GM23338 (cell line): ENCODE measurements around the gene MBD5. TPM values are rescaled to one million over a fixed set of nuclear protein-coding genes. Genes with fewer than 3 reads are reported as not detected.

Experiments used
- ATAC-seq: fragments of 200-7000 bp; cut with Tn5 transposase; 3 replicates; pipeline ENCODE4 v1.9.1; 2020
- DNase-seq: peaks from one replicate; pipeline ENCODE4 v3.0.0-alpha.2; 2015; ENCODE audit warnings: low spot score
- H2AFZ ChIP-seq: fragments of 200-600 bp; sonication (generic); 2 replicates; pipeline ENCODE4 v1.8.0; 2016; ENCODE audit warnings: antibody characterized with exemption, mild to moderate bottlenecking, moderate library complexity
- H3F3A ChIP-seq: fragments of 200-600 bp; sonication (generic); replicated peaks from 2 replicates; pipeline ENCODE4 v1.8.0; 2017; ENCODE audit warnings: antibody characterized with exemption, mixed run types, low read depth
- H3K27ac ChIP-seq: fragments of 200-600 bp; sonication (generic); 2 replicates; pipeline ENCODE4 v1.6.1; 2016; ENCODE audit warnings: low read depth
- H3K27me3 ChIP-seq: fragments of 200-600 bp; sonication (generic); 2 replicates; pipeline ENCODE4 v1.8.0; 2016; ENCODE audit warnings: mild to moderate bottlenecking, mixed run types, moderate library complexity; ENCODE audit not compliant: insufficient read depth
- H3K36me3 ChIP-seq: fragments of 200-600 bp; sonication (generic); 2 replicates; pipeline ENCODE4 v1.8.0; 2016; ENCODE audit warnings: mild to moderate bottlenecking; ENCODE audit not compliant: insufficient read depth
- H3K4me1 ChIP-seq: fragments of 200-600 bp; sonication (generic); 2 replicates; pipeline ENCODE4 v1.8.0; 2016; ENCODE audit warnings: mild to moderate bottlenecking, moderate library complexity; ENCODE audit not compliant: insufficient read depth
- H3K4me2 ChIP-seq: fragments of 200-600 bp; sonication (generic); 2 replicates; pipeline ENCODE4 v1.7.1; 2017; ENCODE audit warnings: mixed run types
- H3K4me3 ChIP-seq: fragments of 200-600 bp; sonication (generic); 2 replicates; pipeline ENCODE4 v1.6.1; 2016; ENCODE audit warnings: mixed run types
- H3K79me2 ChIP-seq: fragments of 200-600 bp; sonication (generic); replicated peaks from 2 replicates; pipeline ENCODE4 v1.8.0; 2017; ENCODE audit warnings: mild to moderate bottlenecking; ENCODE audit not compliant: insufficient read depth
- H3K9me2 ChIP-seq: fragments of 200-600 bp; sonication (generic); 2 replicates; pipeline ENCODE4 v1.8.0; 2017; ENCODE audit not compliant: insufficient read depth
- H4K20me1 ChIP-seq: fragments of 200-600 bp; sonication (generic); replicated peaks from 2 replicates; pipeline ENCODE4 v1.8.0; 2017; ENCODE audit warnings: mild to moderate bottlenecking; ENCODE audit not compliant: insufficient read depth
- H3K27ac Mint-ChIP-seq: 2 replicates; pipeline ENCODE4 v1.8.0; 2020; ENCODE audit warnings: inconsistent platforms, mild to moderate bottlenecking, moderate library complexity, mixed read lengths
- H3K27me3 Mint-ChIP-seq: 3 replicates; pipeline ENCODE4 v1.8.0; 2022; ENCODE audit warnings: low read depth, mild to moderate bottlenecking, moderate library complexity, mixed read lengths, inconsistent platforms; ENCODE audit not compliant: insufficient read depth, poor library complexity
- H3K36me3 Mint-ChIP-seq: 3 replicates; pipeline ENCODE4 v1.8.0; 2021; ENCODE audit warnings: low read depth, mild to moderate bottlenecking, inconsistent platforms, moderate library complexity, mixed read lengths
- H3K4me1 Mint-ChIP-seq: 3 replicates; pipeline ENCODE4 v1.8.0; 2020; ENCODE audit warnings: mild to moderate bottlenecking, inconsistent platforms, mixed read lengths
- H3K4me3 Mint-ChIP-seq: 3 replicates; pipeline ENCODE4 v1.8.0; 2021; ENCODE audit warnings: moderate library complexity, mild to moderate bottlenecking, inconsistent platforms, mixed read lengths
- H3K9me3 Mint-ChIP-seq: 3 replicates; pipeline ENCODE4 v1.8.0; 2020; ENCODE audit warnings: moderate library complexity, mild to moderate bottlenecking, inconsistent platforms, mixed read lengths
- CREB1 ChIP-seq: fragments of 250-450 bp; sonication (Bioruptor Pico); IDR thresholded peaks from 2 replicates; pipeline ENCODE4 v1.5.0; 2020; ENCODE audit warnings: low read depth, mild to moderate bottlenecking, moderate library complexity
- EZH2 ChIP-seq: fragments of 200-600 bp; sonication (generic); IDR thresholded peaks from one replicate; pipeline ENCODE4 v1.8.0; 2017; ENCODE audit warnings: antibody characterized with exemption, mild to moderate bottlenecking, low read depth; ENCODE audit not compliant: unreplicated experiment
- EZH2phosphoT487 ChIP-seq: fragments of 200-600 bp; sonication (generic); IDR thresholded peaks from one replicate; pipeline ENCODE4 v1.8.1; 2018; ENCODE audit warnings: antibody characterized with exemption; ENCODE audit not compliant: unreplicated experiment
- JUNB ChIP-seq: IDR thresholded peaks from one replicate; pipeline ENCODE4 v1.6.1; 2016; ENCODE audit warnings: antibody characterized with exemption; ENCODE audit not compliant: unreplicated experiment
- NANOG ChIP-seq: IDR thresholded peaks from 2 replicates; pipeline ENCODE4 v1.6.1; 2016; ENCODE audit warnings: antibody characterized with exemption, borderline replicate concordance
- POLR2AphosphoS5 ChIP-seq: IDR thresholded peaks from 2 replicates; pipeline ENCODE4 v1.6.1; 2016; ENCODE audit warnings: antibody characterized with exemption, low read depth
- STAT1 ChIP-seq: IDR thresholded peaks from one replicate; pipeline ENCODE4 v1.6.1; 2016; ENCODE audit warnings: antibody characterized with exemption; ENCODE audit not compliant: unreplicated experiment
- ZNF114 ChIP-seq: fragments of 250-450 bp; sonication (Bioruptor Pico); IDR thresholded peaks from 2 replicates; pipeline ENCODE4 v1.5.0; 2020; ENCODE audit warnings: mild to moderate bottlenecking, moderate library complexity
- ZNF331 ChIP-seq: fragments of 250-450 bp; sonication (Bioruptor Pico); IDR thresholded peaks from 2 replicates; pipeline ENCODE4 v1.5.0; 2020; ENCODE audit warnings: low read depth, mild to moderate bottlenecking, moderate library complexity
- polyA plus RNA-seq: library from polyadenylated mRNA; unstranded; fragments of >200 nt; fragmentation: Nextera tagmentation; extraction: Ambion mirVana; gene quantifications from 2 replicates; pipeline ENCODE4 v1.2.1, GENCODE V29; 2016
- total RNA-seq: library from RNA; depleted of rRNA; stranded (reverse); fragments of >200 nt; shearing (Covaris generic); gene quantifications from 2 replicates; pipeline ENCODE4 v1.2.3, GENCODE V29; 2014
- TF ChIP-seq, protein P1 (sequence below): fragments of 250-450 bp; sonication (Bioruptor Pico); IDR thresholded peaks from 2 replicates; pipeline ENCODE4 v1.5.0; 2020; ENCODE audit warnings: mild to moderate bottlenecking, moderate library complexity
- TF ChIP-seq, protein P2 (sequence below): IDR thresholded peaks from one replicate; pipeline ENCODE4 v1.6.1; 2018; ENCODE audit warnings: antibody characterized with exemption; ENCODE audit not compliant: unreplicated experiment
- TF ChIP-seq, protein P3 (sequence below), 2 experiments: fragments of 200-600 bp in 1 of 2; sonication (generic) in 1 of 2; conservative IDR thresholded peaks; 2 replicates each; pipeline versions ENCODE4 v1.5.1 to v1.6.1; 2016 to 2017; ENCODE audit warnings: antibody characterized with exemption in 2 of 2, low read depth in 2 of 2, mild to moderate bottlenecking in 2 of 2, moderate library complexity in 1 of 2
- TF ChIP-seq, protein P4 (sequence below): IDR thresholded peaks from 2 replicates; pipeline ENCODE4 v1.6.1; 2016; ENCODE audit warnings: antibody characterized with exemption

The MBD5 gene
- total and polyA plus RNA-seq, 2 experiments from 2014 or later = 16.2 to 23.1 TPM

DNA sequence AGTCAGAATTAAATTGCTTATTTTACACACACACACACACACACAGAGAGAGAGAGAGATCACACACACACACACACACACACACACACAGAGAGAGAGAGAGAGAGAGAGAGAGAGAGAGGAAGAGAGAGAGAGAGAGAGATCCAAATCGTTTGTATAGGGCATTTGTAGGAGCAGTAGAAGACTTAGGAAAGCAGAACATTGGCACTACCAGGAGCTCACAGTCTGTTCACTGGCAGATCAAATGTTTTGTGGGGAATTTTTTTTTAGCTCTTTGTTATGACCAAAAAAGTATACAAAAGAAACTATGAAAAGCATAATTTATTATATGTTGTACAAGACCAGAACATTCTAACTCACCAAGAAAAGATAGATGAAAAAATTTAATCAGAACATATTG, 81.8 kb downstream of the MBD5 start:
- H3F3A ChIP-seq = no peaks in the 10 kb centered on the region
- ATAC-seq = no peak
- peaks cover 7% of the 10 kb centered on the region; the same call in 1 of the 2 replicates for H3K4me1 ChIP-seq
- H3K4me3 ChIP-seq = no peak overlapping the region
- H3K9me2 ChIP-seq = no peaks in the 10 kb centered on the region
- Mint-ChIP-seq H3K36me3 (no peaks in the 10 kb centered on the region), H3K4me1 (peaks cover 11% of the 10 kb centered on the region; the same call in 2 of the 3 replicates), H3K4me3 (no peak overlapping the region), H3K27me3 (peaks cover 2% of the 10 kb centered on the region), H3K27ac (peak overlapping the region; percentile 43; the same call in 1 of the 2 replicates), H3K9me3 (no peaks in the 10 kb centered on the region)
- H2AFZ ChIP-seq = no peak overlapping the region
- TF ChIP-seq ZNF331 (CRISPR knock-in tag) (no peak), POLR2AphosphoS5 (no peak), NANOG (no peak), ZNF114 (CRISPR knock-in tag) (no peak), STAT1 (no peak), CREB1 (CRISPR knock-in tag) (no peak), EZH2 (no peak), JUNB (no peak), EZH2phosphoT487 (no peak)
- TF ChIP-seq, protein P1, sequence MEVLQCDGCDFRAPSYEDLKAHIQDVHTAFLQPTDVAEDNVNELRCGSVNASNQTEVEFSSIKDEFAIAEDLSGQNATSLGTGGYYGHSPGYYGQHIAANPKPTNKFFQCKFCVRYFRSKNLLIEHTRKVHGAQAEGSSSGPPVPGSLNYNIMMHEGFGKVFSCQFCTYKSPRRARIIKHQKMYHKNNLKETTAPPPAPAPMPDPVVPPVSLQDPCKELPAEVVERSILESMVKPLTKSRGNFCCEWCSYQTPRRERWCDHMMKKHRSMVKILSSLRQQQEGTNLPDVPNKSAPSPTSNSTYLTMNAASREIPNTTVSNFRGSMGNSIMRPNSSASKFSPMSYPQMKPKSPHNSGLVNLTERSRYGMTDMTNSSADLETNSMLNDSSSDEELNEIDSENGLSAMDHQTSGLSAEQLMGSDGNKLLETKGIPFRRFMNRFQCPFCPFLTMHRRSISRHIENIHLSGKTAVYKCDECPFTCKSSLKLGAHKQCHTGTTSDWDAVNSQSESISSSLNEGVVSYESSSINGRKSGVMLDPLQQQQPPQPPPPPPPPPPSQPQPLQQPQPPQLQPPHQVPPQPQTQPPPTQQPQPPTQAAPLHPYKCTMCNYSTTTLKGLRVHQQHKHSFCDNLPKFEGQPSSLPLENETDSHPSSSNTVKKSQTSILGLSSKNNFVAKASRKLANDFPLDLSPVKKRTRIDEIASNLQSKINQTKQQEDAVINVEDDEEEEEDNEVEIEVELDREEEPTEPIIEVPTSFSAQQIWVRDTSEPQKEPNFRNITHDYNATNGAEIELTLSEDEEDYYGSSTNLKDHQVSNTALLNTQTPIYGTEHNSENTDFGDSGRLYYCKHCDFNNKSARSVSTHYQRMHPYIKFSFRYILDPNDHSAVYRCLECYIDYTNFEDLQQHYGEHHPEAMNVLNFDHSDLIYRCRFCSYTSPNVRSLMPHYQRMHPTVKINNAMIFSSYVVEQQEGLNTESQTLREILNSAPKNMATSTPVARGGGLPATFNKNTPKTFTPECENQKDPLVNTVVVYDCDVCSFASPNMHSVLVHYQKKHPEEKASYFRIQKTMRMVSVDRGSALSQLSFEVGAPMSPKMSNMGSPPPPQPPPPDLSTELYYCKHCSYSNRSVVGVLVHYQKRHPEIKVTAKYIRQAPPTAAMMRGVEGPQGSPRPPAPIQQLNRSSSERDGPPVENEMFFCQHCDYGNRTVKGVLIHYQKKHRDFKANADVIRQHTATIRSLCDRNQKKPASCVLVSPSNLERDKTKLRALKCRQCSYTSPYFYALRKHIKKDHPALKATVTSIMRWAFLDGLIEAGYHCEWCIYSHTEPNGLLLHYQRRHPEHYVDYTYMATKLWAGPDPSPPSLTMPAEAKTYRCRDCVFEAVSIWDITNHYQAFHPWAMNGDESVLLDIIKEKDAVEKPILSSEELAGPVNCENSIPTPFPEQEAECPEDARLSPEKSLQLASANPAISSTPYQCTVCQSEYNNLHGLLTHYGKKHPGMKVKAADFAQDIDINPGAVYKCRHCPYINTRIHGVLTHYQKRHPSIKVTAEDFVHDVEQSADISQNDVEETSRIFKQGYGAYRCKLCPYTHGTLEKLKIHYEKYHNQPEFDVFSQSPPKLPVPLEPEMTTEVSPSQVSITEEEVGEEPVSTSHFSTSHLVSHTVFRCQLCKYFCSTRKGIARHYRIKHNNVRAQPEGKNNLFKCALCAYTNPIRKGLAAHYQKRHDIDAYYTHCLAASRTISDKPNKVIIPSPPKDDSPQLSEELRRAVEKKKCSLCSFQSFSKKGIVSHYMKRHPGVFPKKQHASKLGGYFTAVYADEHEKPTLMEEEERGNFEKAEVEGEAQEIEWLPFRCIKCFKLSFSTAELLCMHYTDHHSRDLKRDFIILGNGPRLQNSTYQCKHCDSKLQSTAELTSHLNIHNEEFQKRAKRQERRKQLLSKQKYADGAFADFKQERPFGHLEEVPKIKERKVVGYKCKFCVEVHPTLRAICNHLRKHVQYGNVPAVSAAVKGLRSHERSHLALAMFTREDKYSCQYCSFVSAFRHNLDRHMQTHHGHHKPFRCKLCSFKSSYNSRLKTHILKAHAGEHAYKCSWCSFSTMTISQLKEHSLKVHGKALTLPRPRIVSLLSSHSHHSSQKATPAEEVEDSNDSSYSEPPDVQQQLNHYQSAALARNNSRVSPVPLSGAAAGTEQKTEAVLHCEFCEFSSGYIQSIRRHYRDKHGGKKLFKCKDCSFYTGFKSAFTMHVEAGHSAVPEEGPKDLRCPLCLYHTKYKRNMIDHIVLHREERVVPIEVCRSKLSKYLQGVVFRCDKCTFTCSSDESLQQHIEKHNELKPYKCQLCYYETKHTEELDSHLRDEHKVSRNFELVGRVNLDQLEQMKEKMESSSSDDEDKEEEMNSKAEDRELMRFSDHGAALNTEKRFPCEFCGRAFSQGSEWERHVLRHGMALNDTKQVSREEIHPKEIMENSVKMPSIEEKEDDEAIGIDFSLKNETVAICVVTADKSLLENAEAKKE (CRISPR knock-in tag) = no peak
- TF ChIP-seq, protein P2, sequence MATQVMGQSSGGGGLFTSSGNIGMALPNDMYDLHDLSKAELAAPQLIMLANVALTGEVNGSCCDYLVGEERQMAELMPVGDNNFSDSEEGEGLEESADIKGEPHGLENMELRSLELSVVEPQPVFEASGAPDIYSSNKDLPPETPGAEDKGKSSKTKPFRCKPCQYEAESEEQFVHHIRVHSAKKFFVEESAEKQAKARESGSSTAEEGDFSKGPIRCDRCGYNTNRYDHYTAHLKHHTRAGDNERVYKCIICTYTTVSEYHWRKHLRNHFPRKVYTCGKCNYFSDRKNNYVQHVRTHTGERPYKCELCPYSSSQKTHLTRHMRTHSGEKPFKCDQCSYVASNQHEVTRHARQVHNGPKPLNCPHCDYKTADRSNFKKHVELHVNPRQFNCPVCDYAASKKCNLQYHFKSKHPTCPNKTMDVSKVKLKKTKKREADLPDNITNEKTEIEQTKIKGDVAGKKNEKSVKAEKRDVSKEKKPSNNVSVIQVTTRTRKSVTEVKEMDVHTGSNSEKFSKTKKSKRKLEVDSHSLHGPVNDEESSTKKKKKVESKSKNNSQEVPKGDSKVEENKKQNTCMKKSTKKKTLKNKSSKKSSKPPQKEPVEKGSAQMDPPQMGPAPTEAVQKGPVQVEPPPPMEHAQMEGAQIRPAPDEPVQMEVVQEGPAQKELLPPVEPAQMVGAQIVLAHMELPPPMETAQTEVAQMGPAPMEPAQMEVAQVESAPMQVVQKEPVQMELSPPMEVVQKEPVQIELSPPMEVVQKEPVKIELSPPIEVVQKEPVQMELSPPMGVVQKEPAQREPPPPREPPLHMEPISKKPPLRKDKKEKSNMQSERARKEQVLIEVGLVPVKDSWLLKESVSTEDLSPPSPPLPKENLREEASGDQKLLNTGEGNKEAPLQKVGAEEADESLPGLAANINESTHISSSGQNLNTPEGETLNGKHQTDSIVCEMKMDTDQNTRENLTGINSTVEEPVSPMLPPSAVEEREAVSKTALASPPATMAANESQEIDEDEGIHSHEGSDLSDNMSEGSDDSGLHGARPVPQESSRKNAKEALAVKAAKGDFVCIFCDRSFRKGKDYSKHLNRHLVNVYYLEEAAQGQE = no peak
- TF ChIP-seq, protein P3, sequence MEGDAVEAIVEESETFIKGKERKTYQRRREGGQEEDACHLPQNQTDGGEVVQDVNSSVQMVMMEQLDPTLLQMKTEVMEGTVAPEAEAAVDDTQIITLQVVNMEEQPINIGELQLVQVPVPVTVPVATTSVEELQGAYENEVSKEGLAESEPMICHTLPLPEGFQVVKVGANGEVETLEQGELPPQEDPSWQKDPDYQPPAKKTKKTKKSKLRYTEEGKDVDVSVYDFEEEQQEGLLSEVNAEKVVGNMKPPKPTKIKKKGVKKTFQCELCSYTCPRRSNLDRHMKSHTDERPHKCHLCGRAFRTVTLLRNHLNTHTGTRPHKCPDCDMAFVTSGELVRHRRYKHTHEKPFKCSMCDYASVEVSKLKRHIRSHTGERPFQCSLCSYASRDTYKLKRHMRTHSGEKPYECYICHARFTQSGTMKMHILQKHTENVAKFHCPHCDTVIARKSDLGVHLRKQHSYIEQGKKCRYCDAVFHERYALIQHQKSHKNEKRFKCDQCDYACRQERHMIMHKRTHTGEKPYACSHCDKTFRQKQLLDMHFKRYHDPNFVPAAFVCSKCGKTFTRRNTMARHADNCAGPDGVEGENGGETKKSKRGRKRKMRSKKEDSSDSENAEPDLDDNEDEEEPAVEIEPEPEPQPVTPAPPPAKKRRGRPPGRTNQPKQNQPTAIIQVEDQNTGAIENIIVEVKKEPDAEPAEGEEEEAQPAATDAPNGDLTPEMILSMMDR (conservative IDR thresholded peaks at IDR 0.05; ENCODE audit: low read depth in 2 of 2) = no peak
- TF ChIP-seq, protein P4, sequence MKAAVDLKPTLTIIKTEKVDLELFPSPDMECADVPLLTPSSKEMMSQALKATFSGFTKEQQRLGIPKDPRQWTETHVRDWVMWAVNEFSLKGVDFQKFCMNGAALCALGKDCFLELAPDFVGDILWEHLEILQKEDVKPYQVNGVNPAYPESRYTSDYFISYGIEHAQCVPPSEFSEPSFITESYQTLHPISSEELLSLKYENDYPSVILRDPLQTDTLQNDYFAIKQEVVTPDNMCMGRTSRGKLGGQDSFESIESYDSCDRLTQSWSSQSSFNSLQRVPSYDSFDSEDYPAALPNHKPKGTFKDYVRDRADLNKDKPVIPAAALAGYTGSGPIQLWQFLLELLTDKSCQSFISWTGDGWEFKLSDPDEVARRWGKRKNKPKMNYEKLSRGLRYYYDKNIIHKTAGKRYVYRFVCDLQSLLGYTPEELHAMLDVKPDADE = no peak
- no peaks in the 10 kb centered on the region for H3K27me3 ChIP-seq
- no peak overlapping the region for H3K4me2 ChIP-seq
- no peak for DNase-seq
- no peaks in the 10 kb centered on the region for H3K36me3 ChIP-seq
- H3K27ac ChIP-seq = no peak overlapping the region
- no peaks in the 10 kb centered on the region for H4K20me1 ChIP-seq
- no peaks in the 10 kb centered on the region for H3K79me2 ChIP-seq
